HepG2 (cell line): ENCODE measurements around the gene CNIH3. TPM values are rescaled to one million over a fixed set of nuclear protein-coding genes. Genes with fewer than 3 reads are reported as not detected.

ENCODE experiments used
- ATAC-seq: fragments of 200-7000 bp; cut with Tn5 transposase; 3 replicates; pipeline ENCODE4 v1.9.1; 2020; ENCODE audit warnings: mild to moderate bottlenecking, moderate library complexity
- BruUV-seq: library from RNA; stranded (reverse); fragments of 400-500 nt; replicated peaks from 2 replicates; lab custom pipeline; 2021; lab: Mats Ljungman, UMichigan
- CTCF ChIA-PET: fragments of 300-600 bp; formaldehyde crosslinking; extraction: SDS; loops from one replicate; lab custom pipeline; 2021; ENCODE audit warnings: low total read pairs, inconsistent platforms, low intra/inter-chr PET ratio; lab: Yijun Ruan, JAX
- POLR2A ChIA-PET: fragments of 350-600 bp; sonication (Branson Sonifier 250); formaldehyde crosslinking; loops from one replicate; lab custom pipeline; 2020; ENCODE audit warnings: antibody characterized with exemption, inconsistent platforms; lab: Yijun Ruan, JAX
- DNase-seq: peaks from one replicate; pipeline ENCODE4 v3.0.0-alpha.2; 2015; ENCODE audit warnings: low spot score
- FAIRE-seq: peaks from 3 replicates; lab custom pipeline; 2011; peaks lifted over from hg19 to GRCh38; lab: Jason Lieb, UNC
- H2AFZ ChIP-seq: one replicate; pipeline ENCODE4 v1.6.1; 2011; ENCODE audit warnings: low read length, inconsistent platforms
- H3K27ac ChIP-seq: fragments of 300-600 bp; 3 replicates; pipeline ENCODE4 v1.8.0; 2011; ENCODE audit warnings: mixed run types, mild to moderate bottlenecking, mixed read lengths, low read length, inconsistent platforms; ENCODE audit not compliant: insufficient read depth; ENCODE audit errors: extremely low read length
- H3K27me3 ChIP-seq, 2 experiments: fragments of 200-600 bp in 1 of 2; 2 replicates in 1 of 2; 3 replicates in 1 of 2; pipeline versions ENCODE4 v1.6.0 to v1.8.0; 2011; ENCODE audit warnings: low read length in 2 of 2, mild to moderate bottlenecking in 2 of 2, moderate library complexity in 2 of 2, inconsistent platforms in 1 of 2; ENCODE audit not compliant: insufficient read depth in 2 of 2, control insufficient read depth in 1 of 2
- H3K36me3 ChIP-seq, 2 experiments: fragments of 200-600 bp in 1 of 2; replicated peaks in 1 of 2; 2 replicates in 1 of 2; 3 replicates in 1 of 2; pipeline versions ENCODE4 v1.5.1 to v1.8.0; 2011; ENCODE audit warnings: low read length in 2 of 2, inconsistent platforms in 1 of 2; ENCODE audit not compliant: insufficient read depth in 2 of 2, control insufficient read depth in 1 of 2
- H3K4me1 ChIP-seq: 2 replicates; pipeline ENCODE4 v1.5.1; 2012; ENCODE audit warnings: low read length, inconsistent platforms; ENCODE audit not compliant: insufficient read depth
- H3K4me2 ChIP-seq: 2 replicates; pipeline ENCODE4 v1.6.0; 2011; ENCODE audit warnings: low read depth, low read length, inconsistent platforms
- H3K4me3 ChIP-seq, 3 experiments: fragments of 200-600 bp in 1 of 3; sonication (generic), shearing (Covaris generic) in 1 of 3; replicated peaks in 1 of 3; 2 replicates each; pipeline ENCODE4 v1.5.1; 2011 to 2016; ENCODE audit warnings: low read length in 3 of 3, inconsistent platforms in 2 of 3, low read depth in 2 of 3, mild to moderate bottlenecking in 2 of 3, control low read depth in 1 of 3, mixed read lengths in 1 of 3; ENCODE audit not compliant: insufficient read depth in 1 of 3
- H3K79me2 ChIP-seq: one replicate; pipeline ENCODE4 v1.6.1; 2011; ENCODE audit warnings: low read length, inconsistent platforms; ENCODE audit not compliant: insufficient read depth
- H3K9ac ChIP-seq: 2 replicates; pipeline ENCODE4 v1.6.0; 2011; ENCODE audit warnings: mild to moderate bottlenecking, low read depth, low read length, inconsistent platforms; ENCODE audit not compliant: insufficient read depth
- H3K9me3 ChIP-seq: 2 replicates; pipeline ENCODE4 v1.5.1; 2012; ENCODE audit warnings: mild to moderate bottlenecking, low read length
- H4K20me1 ChIP-seq: 2 replicates; pipeline ENCODE4 v1.6.0; 2011; ENCODE audit warnings: inconsistent platforms, mild to moderate bottlenecking, low read length, moderate library complexity; ENCODE audit not compliant: insufficient read depth
- ATRX ChIP-seq: sonication (generic); formaldehyde crosslinking; IDR thresholded peaks from 2 replicates; pipeline ENCODE4 v1.4.0; 2020; ENCODE audit warnings: missing genetic modification reagents, borderline replicate concordance
- FOXJ3 ChIP-seq: sonication (generic); formaldehyde crosslinking; IDR thresholded peaks from 2 replicates; pipeline ENCODE4 v1.4.0; 2020; ENCODE audit warnings: missing genetic modification reagents, mild to moderate bottlenecking, borderline replicate concordance
- HNRNPLL ChIP-seq: fragments of 200-400 bp; formaldehyde crosslinking; IDR thresholded peaks from 2 replicates; pipeline ENCODE4 v1.6.1; 2017; ENCODE audit warnings: mild to moderate bottlenecking, low read depth, low read length; ENCODE audit not compliant: poor library complexity, severe bottlenecking
- NFATC3 ChIP-seq: sonication (generic); formaldehyde crosslinking; IDR thresholded peaks from 2 replicates; pipeline ENCODE4 v1.5.1; 2020; ENCODE audit warnings: mild to moderate bottlenecking, missing genetic modification reagents
- NFKB2 ChIP-seq: sonication (generic); formaldehyde crosslinking; IDR thresholded peaks from 2 replicates; pipeline ENCODE4 v1.4.0; 2020; ENCODE audit warnings: missing genetic modification reagents, borderline replicate concordance
- PCBP2 ChIP-seq: fragments of 200-400 bp; formaldehyde crosslinking; optimal IDR thresholded peaks from 2 replicates; pipeline ENCODE3; 2018; ENCODE audit warnings: low read length, low read depth; ENCODE audit not compliant: poor library complexity, severe bottlenecking
- PRMT3 ChIP-seq: sonication (generic); formaldehyde crosslinking; IDR thresholded peaks from 2 replicates; pipeline ENCODE4 v1.8.1; 2022; ENCODE audit warnings: low read depth, mild to moderate bottlenecking, moderate library complexity, missing genetic modification reagents, borderline replicate concordance
- RFX5 ChIP-seq: IDR thresholded peaks from 2 replicates; pipeline ENCODE4 v1.6.1; 2011; ENCODE audit warnings: low read depth, low read length, improper control_type of control experiment
- TEAD2 ChIP-seq: sonication (generic); formaldehyde crosslinking; IDR thresholded peaks from 2 replicates; pipeline ENCODE4 v1.9.0; 2021; ENCODE audit warnings: missing genetic modification reagents
- ZNF672 ChIP-seq: sonication (generic); formaldehyde crosslinking; IDR thresholded peaks from 2 replicates; pipeline ENCODE4 v1.8.1; 2022; ENCODE audit warnings: missing genetic modification reagents
- WGBS: methylation state at CpG from one replicate; pipeline ENCODE4 v1.1.6; 2017; ENCODE audit warnings: low lambda C conversion rate; 5-methylcytosine and 5-hydroxymethylcytosine counted together
- in situ Hi-C: cut with HindIII; loops from 2 replicates; pipeline ENCODE4 v1.10.0; 2017; ENCODE audit warnings: low pct_unique_long_range_greater_than_20kb; ENCODE audit not compliant: extremely low pct_ligation_motif_present
- intact Hi-C: fragments of 100-400 bp; cut with micrococcal nuclease; formaldehyde crosslinking; loops from one replicate; pipeline ENCODE4 v1.10.0; 2022; ENCODE audit not compliant: unreplicated experiment
- polyA plus RNA-seq, 8 experiments: library from polyadenylated mRNA; depleted of rRNA in 3 of 8; stranded (reverse) in 7 of 8; unstranded in 1 of 8; fragments of >200 nt; fragmentation: Illumina TruSeq in 4 of 8; extraction: Trizol in 4 of 8; gene quantifications; 2 replicates each; pipeline versions ENCODE4 v1.2.1 to v1.2.3, GENCODE V29; 2011 to 2016; ENCODE audit warnings: low read depth in 4 of 8, missing spikeins in 1 of 8, mixed read lengths in 1 of 8; ENCODE audit not compliant: insufficient read depth in 1 of 8
- total RNA-seq, 5 experiments: library from RNA; depleted of rRNA; stranded (reverse); fragments of >200 nt; fragmentation: Illumina TruSeq; extraction: Trizol; gene quantifications; 2 replicates each; pipeline ENCODE4 v1.2.3, GENCODE V29; 2016; ENCODE audit warnings: low read depth in 1 of 5
- TF ChIP-seq, protein P1 (sequence below): sonication (generic); formaldehyde crosslinking; IDR thresholded peaks from 2 replicates; pipeline ENCODE4 v1.5.0; 2020; ENCODE audit warnings: mild to moderate bottlenecking, missing genetic modification reagents, borderline replicate concordance

Gene CNIH3
- total and polyA plus RNA-seq, 2 of the 13 experiments (the other 11 are each of a cell fraction or from before 2014, with no cell fraction given): 0.36 to 1.1 TPM

DNA sequence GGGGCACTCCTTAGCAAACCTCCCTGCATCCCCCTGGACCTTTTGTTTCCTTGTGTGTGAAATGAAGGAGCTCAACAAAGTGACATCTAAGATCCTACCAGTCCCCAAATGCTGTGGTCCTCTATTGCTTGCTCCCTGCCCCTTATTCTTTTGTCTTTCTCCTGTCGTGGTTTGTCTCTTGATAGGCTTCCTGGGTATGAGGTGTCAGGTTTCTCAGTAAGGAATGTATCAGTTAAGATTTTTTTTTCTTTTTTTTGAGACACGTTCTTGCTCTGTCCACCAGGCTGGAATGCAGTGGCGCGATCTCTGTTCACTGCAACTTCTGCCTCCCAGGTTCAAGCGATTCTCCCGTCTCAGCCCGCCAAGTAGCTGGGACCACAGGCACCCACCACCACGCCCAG, 16.8 kb downstream of the CNIH3 start (continued):
- TF ChIP-seq PRMT3 (CRISPR knock-in tag): no peak

DNA sequence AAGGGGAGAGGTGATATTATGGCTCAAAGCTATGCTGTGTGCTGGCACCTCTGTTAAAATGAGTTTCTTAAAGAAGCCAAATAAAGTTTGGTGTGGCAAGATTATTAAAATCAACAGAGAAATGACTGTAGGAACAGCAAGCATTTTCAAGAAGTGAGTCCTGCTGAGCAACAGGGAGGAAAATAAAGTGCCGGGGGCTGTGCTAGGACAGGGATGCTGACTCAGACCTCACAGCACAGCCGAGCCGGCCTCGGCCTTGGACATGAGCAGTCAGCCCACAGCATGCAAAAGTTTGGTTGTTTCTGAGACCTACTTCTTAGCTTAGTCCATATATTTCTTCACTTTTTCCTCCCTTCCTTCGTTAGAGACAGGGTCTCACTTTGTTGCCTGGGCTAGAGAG, 19.2 kb downstream of the CNIH3 start:
- ATAC-seq: no peak
- peaks cover 0 to 19% of the 10 kb centered on the region in 2 experiments; a peak in 3 of 5 replicates for H3K27me3 ChIP-seq
- no peak overlapping the region for H3K27ac ChIP-seq
- no peaks in the 10 kb centered on the region for H3K4me1 ChIP-seq
- WGBS: 35% methylated on average over 5 of the region's 5 CpGs
- no peak overlapping the region for H3K4me3 ChIP-seq
- no peak overlapping the region for H3K4me2 ChIP-seq
- no peak overlapping the region for H3K9ac ChIP-seq
- BruUV-seq: no TSS peak
- DNase-seq: no peak
- no peaks in the 10 kb centered on the region for H3K36me3 ChIP-seq
- ChIA-PET POLR2A (no interaction called here), CTCF (no interaction called here)
- no peak for FAIRE-seq
- no peaks in the 10 kb centered on the region for H3K9me3 ChIP-seq
- no peaks in the 10 kb centered on the region for H3K79me2 ChIP-seq
- in situ Hi-C loops (no loop called here), intact Hi-C loops (no loop called here)
- no peak overlapping the region for H2AFZ ChIP-seq
- H4K20me1 ChIP-seq: no peaks in the 10 kb centered on the region
- TF ChIP-seq FOXJ3: no peak
- TF ChIP-seq HNRNPLL: no peak
- TF ChIP-seq, protein P1, sequence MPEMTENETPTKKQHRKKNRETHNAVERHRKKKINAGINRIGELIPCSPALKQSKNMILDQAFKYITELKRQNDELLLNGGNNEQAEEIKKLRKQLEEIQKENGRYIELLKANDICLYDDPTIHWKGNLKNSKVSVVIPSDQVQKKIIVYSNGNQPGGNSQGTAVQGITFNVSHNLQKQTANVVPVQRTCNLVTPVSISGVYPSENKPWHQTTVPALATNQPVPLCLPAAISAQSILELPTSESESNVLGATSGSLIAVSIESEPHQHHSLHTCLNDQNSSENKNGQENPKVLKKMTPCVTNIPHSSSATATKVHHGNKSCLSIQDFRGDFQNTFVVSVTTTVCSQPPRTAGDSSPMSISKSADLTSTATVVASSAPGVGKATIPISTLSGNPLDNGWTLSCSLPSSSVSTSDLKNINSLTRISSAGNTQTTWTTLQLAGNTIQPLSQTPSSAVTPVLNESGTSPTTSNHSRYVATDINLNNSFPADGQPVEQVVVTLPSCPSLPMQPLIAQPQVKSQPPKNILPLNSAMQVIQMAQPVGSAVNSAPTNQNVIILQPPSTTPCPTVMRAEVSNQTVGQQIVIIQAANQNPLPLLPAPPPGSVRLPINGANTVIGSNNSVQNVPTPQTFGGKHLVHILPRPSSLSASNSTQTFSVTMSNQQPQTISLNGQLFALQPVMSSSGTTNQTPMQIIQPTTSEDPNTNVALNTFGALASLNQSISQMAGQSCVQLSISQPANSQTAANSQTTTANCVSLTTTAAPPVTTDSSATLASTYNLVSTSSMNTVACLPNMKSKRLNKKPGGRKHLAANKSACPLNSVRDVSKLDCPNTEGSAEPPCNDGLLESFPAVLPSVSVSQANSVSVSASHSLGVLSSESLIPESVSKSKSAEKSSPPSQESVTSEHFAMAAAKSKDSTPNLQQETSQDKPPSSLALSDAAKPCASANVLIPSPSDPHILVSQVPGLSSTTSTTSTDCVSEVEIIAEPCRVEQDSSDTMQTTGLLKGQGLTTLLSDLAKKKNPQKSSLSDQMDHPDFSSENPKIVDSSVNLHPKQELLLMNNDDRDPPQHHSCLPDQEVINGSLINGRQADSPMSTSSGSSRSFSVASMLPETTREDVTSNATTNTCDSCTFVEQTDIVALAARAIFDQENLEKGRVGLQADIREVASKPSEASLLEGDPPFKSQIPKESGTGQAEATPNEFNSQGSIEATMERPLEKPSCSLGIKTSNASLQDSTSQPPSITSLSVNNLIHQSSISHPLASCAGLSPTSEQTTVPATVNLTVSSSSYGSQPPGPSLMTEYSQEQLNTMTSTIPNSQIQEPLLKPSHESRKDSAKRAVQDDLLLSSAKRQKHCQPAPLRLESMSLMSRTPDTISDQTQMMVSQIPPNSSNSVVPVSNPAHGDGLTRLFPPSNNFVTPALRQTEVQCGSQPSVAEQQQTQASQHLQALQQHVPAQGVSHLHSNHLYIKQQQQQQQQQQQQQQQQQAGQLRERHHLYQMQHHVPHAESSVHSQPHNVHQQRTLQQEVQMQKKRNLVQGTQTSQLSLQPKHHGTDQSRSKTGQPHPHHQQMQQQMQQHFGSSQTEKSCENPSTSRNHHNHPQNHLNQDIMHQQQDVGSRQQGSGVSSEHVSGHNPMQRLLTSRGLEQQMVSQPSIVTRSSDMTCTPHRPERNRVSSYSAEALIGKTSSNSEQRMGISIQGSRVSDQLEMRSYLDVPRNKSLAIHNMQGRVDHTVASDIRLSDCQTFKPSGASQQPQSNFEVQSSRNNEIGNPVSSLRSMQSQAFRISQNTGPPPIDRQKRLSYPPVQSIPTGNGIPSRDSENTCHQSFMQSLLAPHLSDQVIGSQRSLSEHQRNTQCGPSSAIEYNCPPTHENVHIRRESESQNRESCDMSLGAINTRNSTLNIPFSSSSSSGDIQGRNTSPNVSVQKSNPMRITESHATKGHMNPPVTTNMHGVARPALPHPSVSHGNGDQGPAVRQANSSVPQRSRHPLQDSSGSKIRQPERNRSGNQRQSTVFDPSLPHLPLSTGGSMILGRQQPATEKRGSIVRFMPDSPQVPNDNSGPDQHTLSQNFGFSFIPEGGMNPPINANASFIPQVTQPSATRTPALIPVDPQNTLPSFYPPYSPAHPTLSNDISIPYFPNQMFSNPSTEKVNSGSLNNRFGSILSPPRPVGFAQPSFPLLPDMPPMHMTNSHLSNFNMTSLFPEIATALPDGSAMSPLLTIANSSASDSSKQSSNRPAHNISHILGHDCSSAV: no peak
- TF ChIP-seq ZNF672 (CRISPR knock-in tag): no peak
- no peak for TF ChIP-seq ATRX (CRISPR knock-in tag)
- no peak for TF ChIP-seq NFKB2 (CRISPR knock-in tag)
- no peak for TF ChIP-seq TEAD2 (CRISPR knock-in tag)
- no peak for TF ChIP-seq NFATC3
- no peak for TF ChIP-seq PCBP2
- no peak for TF ChIP-seq RFX5
